GM21619 (cell line): Measurements from ENCODE around the gene CHMP4B.

ENCODE experiments used
- ATAC-seq: cut with Tn5 transposase; IDR thresholded peaks from one replicate; pipeline ENCODE4 v1.9.1; 2021; ENCODE audit not compliant: unreplicated experiment

Gene CHMP4B

DNA sequence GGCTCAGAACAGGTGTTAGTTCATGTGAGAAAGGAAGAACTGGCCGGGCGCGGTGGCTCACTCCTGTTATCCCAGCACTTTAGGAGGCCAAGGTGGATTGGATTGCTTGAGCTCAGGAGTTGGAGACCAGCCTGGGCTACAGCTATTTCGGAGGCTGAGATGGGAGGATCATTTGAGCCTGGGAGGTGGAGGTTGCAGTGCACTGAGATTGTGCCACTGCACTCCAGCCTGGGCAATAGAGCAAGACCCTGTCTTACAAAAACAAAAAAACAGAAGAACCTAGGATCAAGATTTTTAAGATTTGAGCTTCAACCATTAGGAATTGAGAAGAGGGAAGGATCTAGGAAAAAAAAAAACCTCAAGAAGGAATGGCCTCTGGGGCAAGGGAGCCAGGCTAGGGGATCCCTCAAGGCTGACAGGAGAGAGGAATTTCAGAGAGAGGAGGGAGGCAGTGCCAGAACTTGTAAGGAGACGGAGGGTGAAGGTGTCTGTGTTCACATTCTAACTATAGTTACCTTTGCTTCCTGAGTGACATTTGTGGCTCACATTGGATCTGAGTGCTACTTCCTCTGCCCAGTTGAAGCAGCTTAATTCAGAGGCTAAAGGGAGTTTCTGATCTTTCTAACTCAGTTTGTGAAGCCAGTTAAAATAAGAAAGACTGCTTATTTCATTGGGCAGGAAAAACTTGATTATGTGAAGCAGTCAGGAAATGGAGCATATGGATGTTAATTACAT, 26.1 kb downstream of the CHMP4B start:
- no peak for ATAC-seq

DNA sequence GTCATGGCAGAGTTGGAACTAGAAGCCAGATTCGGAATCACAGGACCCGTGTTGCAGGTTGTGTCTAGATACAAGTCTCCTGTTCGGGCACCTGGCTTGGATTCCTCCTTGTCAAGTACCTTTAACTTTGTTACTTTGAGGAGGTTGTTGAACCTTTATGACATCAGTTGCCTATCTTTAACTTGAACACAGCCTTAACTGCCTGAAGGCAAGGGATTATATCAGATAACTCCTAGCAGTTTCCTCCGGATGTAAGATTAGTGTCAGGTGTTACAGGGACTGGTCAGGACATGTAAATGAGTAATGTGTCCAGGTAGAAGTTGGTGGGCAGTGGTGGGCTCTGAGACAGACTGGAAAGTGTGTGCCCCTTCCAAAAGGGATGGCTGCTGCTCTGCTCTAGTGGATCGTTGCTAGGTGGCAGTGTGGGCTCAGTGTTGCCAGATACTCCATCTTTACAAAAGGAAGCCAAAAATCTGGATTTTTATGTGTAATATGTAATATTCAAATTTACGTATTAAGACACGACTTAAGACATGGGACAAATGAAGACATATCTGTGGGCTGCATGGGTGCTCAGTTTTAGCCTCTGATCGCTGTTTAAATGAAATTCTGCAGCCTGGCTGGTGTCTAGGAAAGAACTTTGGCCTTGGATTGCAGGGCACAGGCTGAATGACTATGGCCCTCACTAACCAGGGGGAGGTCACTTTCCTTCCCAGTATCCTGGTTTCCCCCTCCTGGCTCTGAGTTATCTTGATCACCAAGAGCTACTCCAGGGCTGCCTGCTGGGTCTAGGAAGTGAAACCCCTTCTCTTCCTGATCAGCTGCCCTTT, 27.1 kb downstream of the CHMP4B start:
- ATAC-seq: no peak

DNA sequence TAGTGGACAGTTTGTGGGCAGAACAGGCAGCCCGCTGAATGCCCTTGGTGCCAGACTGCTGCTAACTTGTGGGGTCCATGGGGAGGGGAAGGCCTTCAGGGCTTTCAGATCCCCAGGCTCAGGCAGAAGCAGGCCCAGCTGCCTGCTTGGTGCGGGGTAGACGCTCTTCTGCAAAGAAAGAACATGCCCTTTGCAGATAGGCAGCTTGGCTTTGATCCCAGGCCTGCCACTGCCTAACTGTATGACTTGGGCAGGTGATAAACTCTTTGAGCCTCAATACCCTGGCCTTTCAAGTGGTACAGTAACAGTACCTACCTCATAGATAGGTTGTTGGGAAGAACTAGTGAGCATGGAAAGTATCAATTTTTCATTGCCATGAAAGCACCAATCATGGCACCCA, 28.4 kb downstream of the CHMP4B start:
- ATAC-seq: no peak

DNA sequence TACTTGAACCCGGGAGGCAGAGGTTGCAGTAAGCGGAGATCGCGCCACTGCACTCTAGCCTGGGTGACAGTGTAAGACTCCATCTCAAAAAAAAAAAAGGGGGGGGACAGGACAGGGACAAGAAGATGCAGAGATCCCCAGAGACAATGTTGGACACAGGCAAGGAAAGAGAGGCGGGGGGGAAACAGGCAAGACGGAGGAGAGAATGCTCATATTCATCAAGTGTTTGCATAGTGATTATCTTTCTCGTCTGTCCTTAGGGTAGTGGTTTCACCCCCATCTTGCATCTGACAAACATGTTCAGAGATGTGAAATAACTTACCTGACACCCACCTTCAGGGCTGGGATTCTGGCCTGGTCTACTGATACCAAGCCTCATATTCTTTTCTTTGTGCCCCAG, 29.0 kb downstream of the CHMP4B start:
- no peak for ATAC-seq

DNA sequence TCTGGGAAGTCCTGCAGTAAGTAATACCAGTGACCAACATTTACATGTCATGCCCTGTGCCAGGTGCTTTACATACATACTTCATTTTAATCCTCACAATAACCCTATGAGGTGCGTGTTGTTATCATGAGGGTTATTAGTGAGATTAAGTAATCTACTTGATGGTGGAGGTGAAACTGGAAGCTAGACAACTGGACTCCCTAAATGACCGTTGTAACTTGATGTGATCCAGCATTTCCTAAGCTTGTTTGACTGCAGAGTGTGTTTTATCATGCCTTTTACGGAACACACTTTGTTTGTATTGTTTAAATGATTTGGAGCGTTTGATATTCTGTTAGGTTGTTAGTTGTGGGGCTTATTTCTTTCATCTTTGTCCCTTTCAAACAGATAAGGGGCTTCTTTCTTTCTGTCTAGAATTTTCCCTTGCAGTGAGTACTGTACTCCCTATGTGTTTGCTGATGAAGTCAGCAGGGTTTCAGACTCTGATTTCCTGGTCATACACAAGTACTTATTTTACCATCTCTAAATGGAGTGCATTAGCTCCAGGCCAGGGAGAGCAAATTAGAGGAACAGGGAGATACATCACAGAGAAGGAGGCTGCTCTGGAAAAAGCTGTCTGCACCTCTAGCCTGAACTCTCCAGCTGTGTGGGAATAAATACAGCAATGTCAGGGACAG, 29.7 kb downstream of the CHMP4B start:
- ATAC-seq: no peak

DNA sequence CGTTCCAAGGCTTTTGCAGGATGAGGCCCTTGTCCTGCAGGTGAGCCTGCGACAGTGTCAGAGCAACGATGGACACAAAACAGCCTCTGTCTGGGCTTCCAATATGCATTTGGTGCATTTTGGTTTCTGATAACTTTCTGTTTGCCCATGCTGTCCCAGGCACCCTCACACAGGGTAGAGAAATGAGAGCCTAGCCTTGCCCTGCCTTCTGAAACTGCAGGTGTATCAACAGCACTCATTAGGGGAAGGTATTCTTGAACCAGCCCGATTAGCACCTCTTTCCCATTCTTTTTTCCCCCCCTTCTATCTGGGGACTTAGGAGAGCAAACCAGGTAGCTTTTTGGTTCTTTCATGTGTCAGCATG, 30.3 kb downstream of the CHMP4B start:
- ATAC-seq: no peak

DNA sequence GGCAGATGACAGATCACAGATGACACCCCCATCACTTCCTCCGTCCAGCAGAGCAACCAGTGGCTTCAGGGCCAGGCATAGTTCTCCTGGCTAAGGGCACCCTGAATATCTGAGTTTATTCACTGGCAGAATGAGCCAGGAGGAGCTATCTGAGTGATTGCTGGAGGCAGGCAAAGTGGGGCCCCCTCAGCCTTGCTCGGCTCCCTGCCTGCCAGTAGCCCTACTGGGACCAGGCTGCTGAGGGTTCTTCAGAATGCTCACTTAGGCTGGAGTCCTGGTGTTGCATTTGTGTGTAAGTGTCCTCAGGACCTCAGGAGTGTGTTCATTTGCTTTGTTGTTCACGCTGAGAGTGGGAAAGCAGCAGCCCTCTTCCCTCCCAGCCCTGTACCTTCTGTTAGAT, 31.2 kb downstream of the CHMP4B start:
- no peak for ATAC-seq

DNA sequence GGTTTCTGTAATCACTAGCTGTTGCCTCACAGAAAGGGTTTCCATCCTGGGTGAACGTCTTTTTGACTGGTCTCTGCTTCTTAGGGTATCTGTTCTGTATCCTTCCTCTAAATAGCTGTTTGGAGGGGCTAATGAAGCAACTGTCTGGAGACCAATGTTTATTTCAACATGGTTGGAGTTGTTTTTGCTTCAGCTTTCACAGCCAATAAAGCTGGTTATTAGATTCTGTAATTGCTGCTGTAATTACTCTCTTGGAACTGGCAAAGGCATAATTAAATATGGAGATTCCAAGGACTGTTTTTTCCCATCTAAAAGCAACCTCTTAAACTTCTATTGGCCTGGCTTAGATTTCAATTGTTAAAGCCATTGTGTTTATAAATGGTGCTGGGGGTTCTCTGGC, 31.9 kb downstream of the CHMP4B start:
- no peak for ATAC-seq

DNA sequence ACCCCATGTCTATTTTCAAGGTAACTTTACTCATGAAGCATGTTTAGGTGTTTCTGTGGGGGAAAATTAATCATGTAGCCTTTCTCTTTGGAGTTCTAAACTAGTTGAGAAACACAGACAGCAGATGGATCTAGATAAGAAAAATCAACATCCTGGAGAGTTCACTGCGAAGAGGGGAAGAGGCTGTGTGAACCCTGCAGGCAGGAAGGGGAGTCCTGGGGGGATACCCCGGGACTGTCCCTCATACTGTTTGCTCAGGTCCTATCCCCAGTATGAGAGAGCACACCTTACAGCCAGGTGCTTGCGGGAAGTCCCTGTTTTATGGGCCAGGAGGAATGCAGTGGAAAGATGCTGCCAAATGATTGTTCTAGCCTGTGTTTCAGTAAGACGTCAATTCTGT, 32.7 kb downstream of the CHMP4B start:
- ATAC-seq: peak; percentile 62

DNA sequence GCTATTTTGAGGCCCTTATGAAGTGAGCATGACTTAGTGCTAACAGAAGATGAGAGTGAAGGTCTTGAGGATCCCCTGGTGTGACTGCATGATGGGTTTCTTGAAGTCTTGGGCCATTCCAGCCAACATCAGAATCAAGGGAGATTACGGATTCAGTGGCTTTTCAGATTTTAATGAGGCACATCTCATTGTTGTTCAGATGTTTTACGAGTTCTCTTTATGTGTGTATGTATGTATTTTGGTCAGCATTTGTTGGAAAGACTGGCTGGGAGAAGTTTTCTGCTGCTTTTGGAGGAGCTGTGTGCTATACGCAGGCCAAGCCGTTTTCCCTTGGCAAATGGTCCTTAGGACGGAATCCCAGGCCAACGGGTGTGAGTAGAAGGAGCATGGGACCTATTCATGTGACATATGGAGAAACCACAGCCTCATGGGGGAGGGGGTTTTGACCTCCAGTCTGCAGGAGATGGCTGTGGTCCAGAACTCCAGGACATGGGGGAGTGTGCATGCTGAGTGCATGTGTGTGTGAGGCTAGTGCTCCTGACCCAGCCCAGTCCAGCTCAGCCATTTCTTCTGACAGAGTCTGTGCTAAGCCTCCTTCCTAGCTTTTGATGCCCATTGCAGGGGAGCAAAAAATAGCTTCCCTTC, 35.3 kb downstream of the CHMP4B start:
- no peak for ATAC-seq

DNA sequence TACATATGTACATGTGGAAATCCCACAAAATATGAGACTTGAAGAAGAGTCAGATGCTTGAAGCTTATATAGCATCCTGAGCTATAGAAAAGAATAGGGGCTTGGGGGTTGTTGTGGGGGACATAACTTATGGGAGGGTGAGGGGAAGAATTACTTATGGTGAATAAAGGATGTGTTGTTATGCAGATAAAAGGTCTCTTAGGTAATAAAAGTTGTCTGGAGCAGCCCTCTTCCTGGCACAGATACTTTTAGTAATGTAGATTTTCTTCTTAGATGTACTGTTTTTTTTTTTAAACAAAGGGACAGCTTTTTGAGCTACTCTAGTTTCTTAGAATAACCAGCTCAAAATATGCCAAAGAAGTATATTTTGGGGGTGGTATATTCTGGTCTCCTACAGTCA, 35.9 kb downstream of the CHMP4B start:
- ATAC-seq: no peak

DNA sequence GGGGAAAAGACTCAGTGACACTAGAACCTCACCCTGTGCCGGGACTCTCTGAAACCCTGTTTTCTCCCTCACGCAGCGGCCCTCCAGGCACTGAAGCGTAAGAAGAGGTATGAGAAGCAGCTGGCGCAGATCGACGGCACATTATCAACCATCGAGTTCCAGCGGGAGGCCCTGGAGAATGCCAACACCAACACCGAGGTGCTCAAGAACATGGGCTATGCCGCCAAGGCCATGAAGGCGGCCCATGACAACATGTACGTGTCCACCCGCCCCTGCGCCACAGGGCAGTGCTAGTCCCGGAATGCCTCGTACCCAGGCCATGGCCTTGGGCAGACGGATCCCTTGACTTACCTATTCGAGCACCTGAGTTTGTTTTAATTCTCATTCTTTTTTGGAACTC, 37.2 kb downstream of the CHMP4B start:
- no peak for ATAC-seq

DNA sequence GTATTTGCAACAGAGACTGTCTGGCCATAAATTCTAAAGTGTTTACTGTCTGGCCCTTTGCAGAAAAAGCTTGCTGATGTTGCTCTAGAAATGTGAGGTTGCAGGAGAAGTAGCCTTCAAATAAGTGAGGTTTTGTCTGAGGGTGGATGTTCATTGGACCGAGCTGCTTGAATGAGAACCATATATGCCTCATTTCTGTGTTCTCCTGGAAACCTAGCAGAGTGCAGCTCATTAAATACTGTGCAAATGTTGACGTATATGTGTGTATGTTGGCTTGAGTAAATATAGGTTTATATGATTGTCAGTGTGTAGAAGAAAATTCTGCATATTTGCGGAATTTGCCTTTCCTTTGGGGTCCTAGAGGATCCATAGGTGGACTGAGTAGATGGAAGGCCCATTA, 39.0 kb downstream of the CHMP4B start:
- ATAC-seq: no peak

DNA sequence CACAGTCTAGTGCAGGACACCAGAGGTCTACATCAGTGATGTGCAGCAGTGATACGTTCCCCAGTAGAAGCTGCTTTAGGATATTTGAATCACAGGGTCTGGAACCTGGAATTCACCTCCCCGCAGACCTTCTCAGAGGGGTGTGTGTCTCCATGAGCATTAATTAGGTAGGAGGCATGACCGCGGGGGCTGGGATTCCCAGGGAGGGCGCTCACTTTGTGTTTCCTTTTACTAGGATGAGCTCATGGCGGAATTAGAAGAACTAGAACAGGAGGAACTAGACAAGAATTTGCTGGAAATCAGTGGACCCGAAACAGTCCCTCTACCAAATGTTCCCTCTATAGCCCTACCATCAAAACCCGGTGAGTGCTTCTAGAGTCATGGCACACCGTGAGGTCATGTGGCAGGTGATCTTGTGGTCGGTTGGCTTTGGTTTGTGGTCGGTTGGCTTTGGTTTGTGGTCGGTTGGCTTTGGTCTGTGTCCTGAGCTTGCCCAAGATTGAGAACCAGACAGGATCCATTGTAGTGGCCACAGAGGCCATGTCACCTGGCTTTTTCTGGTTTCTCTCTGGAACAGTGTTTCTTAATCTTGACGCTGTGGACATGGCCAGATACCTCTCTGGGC, 40.8 kb downstream of the CHMP4B start:
- no peak for ATAC-seq

DNA sequence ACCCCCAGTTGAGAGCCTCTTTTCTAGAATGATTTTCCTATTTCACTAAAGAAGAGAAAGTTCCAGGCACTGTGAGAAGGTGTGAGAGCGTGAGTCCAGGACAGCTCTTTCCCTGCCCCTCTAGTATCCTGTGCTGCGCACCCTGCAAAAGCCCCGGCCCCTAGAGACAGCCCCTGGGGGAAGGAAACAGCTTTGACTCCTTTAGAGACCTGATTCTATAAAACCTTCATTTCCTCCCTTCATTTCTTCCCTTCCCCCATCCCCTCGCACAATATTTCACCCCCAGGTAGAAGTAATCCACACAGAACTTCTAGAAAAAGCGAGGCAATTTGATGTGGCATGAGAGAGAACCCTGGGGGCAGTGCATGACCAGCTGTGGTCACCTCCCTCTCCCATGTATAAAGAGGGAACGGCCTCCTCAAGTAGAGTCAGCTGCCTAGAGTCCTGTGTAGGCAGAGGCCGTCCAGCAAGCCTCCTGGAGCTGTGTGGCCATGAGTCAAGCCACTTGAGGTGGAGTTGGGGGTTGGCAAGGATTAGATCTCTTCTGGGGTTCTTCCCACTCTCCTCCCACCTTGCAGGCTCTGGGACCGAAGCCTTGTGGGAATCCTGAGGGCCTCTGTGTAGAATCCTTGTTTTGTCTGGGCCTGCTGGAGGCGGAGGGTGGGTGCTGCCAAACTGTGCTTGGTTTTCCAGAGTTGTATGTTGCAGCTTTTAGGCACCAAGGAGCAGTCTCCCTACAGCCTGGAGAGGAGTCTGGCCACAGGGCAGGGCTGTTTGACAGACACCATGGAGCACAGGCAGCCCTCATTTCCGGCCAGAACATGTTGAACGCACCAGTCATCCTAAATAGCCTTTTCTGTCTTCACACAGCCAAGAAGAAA, 41.7 kb downstream of the CHMP4B start:
- no peak for ATAC-seq

DNA sequence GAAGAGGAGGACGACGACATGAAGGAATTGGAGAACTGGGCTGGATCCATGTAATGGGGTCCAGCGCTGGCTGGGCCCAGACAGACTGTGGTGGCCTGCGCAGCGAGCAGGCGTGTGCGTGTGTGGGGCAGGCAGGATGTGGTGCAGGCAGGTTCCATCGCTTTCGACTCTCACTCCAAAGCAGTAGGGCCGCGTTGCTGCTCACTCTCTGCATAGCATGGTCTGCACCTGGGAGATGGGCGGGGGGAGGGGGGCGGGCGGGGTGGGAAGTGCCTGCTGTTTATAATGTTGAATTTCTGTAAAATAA, 42.3 kb downstream of the CHMP4B start:
- ATAC-seq: no peak

DNA sequence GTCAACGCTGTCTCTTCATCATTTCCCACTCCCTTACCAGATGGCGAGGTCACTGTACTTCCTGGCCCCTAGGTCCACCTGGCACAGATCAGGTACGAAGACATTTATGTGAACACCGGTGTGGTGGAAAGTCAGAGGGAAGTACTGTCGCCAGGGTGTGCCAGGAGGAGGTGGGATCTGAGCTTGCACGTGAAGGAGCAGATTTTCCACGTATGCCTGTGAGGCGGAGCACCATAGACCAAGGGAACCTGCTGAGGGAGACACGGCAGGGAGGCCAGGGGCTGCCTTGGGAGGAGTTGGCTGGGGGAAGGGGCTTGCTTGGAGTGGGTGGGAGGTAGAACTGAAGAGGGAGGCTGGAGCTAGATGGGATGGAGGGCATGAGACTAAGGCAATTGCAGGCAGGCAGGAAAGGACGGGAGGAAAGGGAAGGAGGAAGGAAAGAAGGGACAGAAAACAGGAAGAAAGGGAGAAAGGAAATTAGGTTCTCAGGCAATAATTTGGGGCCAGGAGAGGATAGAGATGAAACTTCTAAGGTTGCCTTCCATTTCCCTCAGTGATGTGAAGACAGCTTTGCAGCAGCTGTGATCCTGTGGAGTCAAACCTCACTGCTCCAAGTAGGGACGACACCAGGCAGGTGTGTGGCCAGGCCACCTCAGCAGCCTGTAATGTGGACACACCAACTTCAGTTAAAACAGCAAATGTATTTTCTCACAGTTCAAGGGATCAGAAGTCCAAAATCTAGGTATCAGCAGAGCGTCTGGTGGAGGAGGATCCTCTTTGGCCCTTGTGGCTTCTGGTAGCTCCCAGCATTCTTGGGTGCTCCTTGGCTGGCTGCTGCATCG, 46.8 kb downstream of the CHMP4B start:
- no peak for ATAC-seq

DNA sequence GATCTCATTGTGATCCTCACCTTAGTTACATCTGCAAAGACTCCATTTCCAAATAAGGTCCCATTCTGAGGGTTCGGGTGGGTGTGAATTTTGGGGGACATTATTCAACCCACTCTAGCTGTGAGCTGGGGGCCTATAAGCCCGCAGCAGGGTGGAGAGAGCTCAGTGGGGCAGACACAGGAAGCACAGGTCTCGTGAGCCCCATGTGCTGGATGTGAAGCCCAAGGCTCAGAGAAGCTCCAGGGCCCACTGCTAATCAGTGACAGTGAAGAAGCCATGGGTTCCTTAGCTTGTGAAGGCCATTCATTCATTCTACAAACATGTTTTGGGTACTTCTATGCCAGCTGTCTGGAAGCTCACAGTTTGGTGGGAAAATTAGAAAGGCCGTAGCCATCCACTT, 47.5 kb downstream of the CHMP4B start:
- ATAC-seq: no peak

DNA sequence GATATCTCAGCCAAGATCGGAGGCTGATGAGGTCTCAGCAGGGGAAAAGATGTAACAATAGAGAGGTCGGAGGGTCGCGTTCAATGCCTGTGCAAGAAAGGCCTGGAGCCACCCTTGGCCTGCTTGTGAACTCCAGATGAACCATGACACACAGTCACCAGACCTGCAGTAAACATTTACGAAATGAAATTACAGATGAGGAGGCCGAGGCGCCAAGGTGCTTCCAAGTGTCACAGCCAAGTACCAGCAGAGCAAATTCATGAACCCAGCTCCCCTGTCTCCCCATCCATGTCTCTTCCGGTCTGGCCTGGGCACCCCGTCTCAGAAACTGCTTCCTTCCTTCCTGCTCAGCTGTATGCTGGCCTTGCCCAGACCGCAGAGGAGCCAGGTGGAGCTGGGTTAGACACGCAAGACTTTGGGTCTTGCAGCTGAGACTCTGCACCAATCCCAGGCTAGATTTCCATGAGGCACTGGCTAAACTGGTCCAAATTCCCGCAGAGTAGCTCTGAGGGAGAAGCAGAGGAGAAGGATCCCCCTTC, 48.1 kb downstream of the CHMP4B start:
- peak; percentile 57 for ATAC-seq
